Measurements from ENCODE around the gene CRTC1.
"Not testable (repeated sequence)": the region's sequence is repeated elsewhere in the genome, so short reads cannot be mapped to it uniquely, and the experiment has no call there.

Gene CRTC1

DNA sequence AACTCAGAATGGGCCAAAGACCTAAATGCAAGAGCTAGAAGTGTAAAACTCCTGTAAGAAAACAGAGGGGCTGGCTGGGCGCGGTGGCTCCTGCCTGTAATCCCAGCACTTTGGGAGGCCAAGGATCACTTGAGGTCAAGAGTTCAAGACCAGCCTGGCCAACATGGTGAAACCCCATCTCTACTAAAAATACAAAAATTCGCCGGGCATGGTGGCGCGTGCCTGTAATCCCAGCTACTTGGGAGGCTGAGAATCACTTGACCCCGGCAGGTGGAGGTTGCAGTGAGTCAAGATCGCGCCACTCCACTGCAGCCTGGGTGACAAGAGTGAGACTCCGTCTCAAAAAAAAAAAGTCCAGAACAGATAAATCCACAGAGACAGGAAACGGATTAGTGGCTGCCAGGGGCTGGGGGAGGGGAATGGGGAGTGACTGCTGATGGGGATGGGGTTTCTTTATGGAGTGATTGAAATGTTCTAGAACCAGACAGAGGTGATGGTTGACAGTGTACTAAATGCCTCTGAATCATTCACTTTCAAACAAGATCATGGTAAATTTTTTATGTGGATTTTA lies 50.4 kb downstream of the CRTC1 start:
- not testable (repeated sequence) for DNase-seq

- DNase-seq = no peak
Measured at GRCh38 chr19:18735324-18735723, 51.8 kb downstream of the CRTC1 start.

- no peak for DNase-seq
Measured at GRCh38 chr19:18735752-18736151, 52.3 kb downstream of the CRTC1 start.

DNA sequence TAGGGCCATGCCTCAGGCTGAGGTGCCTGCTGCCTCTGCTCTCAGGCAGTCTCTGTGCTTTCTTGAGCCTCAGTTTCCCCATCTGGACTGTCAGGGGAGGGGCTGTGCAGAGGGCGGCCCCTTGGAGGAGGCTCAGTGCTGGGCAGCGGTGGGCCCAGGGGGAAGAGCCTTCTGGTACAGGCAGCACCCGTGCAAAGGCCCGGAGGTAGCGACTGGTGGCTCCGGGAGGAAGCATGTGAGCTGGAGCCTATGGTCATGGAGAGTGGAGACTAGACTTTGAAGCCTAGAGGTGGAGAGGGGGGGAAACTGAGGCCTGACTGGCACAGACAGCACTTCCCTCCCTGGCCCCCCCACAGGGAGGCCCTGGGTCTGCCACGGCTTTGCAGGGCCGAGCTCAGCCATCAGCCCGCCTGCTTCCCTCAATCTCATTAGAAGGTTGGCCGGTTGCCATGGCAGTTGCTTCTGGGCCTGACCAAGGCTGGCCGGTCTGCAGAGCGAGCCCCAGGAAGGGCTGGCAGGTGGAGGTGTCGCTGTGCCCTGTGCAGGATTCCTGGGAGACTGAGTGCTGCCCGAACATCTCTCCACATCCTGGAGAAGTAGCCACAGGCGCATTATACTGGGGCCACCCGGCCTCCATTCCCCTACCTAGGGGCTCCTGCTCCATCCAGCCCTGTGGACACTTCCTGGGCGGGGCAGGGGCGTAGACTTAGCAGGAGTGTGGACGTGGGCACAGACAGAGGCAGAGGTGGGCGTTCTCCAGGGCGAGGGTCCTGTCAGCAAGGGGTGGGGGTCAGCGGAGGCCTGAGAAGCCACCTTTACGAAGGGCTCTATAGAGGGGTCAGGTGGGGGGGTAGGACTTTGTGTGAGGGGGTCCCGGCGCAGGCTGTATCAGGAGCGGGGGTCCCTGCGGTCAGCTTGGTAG lies 53.2 kb downstream of the CRTC1 start:
- DNase-seq = peak in 1 of 2 experiments; percentile 54

GRCh38 chr19:18737337-18737953 lies 54.0 kb downstream of the CRTC1 start:
- no peak for DNase-seq

DNA sequence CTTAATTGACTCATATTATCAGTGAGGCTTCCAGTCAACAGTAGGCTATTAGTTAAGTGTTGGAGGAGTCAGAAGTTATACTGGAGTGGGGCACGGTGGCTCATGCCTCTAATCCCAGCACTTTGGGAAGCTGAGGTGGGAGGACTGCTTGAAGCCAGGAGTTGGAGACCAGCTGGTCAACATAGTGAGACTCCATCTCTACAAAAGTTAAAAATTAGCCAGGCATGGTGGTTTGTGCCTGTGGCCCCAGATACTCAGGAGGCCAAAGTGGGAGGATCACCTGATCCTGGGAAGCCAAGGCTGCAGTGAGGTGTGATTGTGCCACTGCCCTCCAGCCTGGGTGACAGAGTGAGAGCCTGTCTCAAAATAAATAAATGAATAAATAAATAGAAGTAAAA lies 54.5 kb downstream of the CRTC1 start:
- DNase-seq = no peak

- DNase-seq = no peak
Measured at GRCh38 chr19:18738961-18739690, 55.6 kb downstream of the CRTC1 start.

GRCh38 chr19:18741124-18742121 lies 57.9 kb downstream of the CRTC1 start:
- DNase-seq = no peak

- no peak for DNase-seq
Measured at GRCh38 chr19:18742324-18742723, 58.8 kb downstream of the CRTC1 start.

DNA sequence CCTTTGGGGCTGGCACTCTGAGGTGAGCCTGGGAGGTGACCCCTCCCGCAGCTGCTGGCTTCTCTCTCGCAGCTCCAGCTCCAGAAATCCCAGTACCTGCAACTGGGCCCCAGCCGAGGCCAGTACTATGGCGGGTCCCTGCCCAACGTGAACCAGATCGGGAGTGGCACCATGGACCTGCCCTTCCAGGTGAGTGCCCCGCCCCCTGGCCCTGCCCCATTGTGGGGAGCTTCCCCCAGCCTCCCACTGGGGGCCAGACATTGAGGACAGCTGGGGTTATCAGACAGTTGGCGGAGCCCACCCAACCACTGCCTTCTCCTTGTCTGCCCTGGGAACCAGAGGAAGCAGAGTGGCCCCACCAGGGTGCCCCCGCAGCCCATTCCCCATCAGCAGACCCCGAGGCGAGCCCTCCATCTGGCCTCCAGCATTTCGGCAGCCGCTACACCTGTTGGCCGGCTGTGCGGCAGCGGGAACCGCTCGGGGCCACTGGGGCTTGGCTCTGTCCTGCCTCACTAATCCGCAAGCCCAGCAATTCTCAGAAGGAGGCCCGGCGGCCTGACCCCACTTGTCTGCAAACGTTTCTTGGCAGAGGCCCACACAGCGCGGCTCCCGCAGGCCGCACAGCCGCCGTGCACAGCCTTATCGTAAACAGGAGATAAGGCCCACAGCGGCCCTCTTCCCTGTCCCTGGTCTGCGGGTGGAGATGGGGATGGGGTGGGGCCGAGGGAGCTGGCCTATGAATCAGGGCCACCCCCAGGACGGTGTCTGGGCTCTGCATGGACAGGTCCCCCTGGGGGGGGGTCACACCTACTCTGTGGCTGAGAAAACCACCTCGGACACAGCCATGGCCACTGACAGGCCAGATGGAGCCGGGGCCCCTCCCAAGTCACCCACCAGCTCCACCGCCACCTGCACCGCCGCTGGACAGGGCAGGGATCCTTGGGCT lies 59.6 kb downstream of the CRTC1 start:
- DNase-seq = no peak

DNA sequence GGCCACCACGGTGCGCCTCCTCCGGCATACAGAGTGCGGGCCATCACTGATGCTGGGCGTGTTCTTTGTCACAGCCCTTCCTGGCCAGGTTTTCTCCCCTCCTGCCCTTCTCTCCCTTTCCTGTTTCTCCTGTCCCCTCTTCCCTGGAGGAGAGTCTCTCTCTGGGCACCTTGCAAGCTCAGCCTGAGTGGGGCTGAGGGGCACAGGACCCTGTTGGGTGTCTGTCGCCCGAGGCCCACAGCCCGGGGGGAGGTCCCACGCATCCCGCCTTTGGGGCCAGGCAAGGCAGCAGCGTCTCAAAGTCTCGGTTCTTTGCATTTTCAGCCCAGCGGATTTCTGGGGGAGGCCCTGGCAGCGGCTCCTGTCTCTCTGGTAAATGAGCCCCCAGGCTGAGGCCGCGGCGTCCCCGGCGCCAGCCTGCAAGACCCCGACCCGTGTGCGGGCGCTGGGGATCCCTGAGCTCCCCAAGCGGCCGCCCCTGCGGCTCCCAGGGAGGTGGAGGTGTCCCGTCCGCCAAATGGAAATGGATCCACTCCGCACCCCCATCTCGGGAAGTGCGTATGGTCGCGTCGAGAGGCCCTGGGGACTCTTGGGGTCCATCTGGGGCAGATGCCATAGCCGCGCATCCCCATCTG lies 60.4 kb downstream of the CRTC1 start:
- DNase-seq = no peak

GRCh38 chr19:18745012-18745735 lies 61.7 kb downstream of the CRTC1 start:
- peak; percentile 92 to 96 for DNase-seq

DNA sequence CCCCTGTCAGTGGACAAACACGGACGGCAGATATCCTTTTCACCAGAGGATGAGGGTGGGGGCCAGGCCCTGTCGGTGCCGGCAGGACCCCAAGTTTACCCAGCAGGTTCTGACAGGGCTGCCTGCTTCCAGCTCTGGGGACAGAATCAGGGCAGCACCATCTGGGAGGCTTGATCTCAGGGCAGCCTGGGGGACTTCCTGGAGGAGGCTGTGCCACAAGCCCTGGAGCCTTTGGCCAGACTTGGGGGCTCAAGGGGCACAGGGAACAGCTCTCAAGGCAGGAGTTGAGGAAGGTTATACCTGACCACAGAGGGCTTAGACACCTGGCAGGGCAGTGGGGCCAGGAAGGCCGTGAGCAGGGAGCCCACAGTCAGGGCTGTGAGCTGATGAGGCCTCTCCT lies 62.5 kb downstream of the CRTC1 start:
- DNase-seq = no peak

GRCh38 chr19:18746401-18747325 lies 63.2 kb downstream of the CRTC1 start:
- DNase-seq = no peak

DNA sequence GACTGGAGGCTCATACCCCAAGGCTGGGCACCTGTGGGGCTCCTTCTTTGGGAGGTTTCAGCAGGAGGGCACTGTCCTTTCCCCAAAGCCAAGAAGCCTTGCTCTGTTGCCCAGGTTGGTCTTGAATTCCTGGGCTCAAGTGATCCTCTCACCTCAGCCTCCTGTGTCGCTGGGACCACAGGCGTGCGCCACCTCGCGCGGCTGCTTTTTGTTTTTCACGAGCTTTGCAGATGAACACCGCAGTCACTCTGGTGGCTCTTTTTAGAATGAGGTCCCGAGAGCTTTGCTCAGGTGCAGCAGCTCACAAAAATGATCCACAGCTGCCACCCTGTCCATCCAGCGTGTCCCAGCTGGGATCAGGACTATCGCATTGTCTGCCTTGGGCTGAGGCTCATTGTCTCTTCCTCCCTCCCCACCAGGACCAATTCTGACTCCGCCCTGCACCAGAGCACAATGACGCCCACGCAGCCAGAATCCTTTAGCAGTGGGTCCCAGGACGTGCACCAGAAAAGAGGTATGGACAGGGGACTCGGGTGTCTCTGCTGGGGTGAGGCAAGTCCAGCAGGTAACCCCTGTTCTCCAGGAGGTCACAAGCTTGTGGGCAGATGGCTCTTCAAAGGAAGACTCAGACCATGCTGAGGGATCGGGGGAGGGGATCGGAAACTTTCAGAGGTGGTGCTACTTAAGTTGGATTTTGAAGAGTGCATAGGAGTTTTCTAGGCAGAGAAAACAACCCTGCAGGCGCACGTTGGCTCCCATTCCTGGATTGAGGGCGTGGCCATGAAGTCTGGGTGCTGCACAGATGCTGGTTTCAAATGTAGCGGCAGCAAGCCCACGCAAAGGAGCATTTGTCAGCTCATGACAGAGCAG lies 66.1 kb downstream of the CRTC1 start:
- DNase-seq = no peak

- peak in 1 of 2 experiments; percentile 34 for DNase-seq
Measured at GRCh38 chr19:18750295-18750970, 67.0 kb downstream of the CRTC1 start.

DNA sequence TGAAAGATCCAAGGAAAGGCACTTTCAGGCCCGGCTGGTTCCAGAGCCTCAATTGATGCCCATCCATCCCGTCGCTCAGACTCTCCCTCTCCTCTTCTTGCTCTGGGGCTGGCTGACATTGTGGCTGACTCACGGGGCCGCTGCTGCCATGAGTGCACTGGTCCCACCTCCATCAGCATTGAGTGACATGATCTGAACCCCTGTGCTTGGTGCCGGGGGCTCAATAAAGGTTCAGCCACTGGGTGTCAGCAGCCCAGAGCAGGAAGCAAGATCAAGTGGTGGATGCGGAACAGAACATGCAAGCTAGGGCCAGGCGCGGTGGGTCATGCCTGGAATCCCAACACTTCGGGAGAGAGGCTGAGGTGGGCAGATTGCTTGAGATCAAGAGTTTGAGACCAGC lies 68.1 kb downstream of the CRTC1 start:
- DNase-seq = no peak

Measured in cerebellar nuclear complex (tissue), 1 donor.